ENCODE results near the gene MORN4.

MORN4 gene

DNA sequence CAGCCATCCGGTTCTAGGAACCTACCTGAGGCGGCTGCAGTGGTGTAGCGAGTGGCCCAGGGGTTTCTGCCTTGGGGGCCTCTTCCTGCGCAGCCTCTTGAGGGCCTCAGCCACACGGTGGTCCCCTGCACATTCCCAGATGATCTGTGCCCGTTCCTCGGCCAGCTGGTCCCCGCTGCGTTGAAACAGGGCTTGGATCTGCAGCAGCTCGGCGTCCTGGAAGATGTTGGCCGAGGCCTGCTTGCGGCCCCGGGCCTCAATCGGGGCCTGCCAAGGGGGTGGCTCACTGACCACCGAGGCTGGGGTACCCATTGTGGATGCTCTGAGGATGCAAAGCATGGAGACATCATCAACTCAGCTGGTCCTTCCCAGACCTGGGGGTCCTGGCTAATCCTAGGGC, 46.3 kb upstream of the MORN4 start:
- peaks cover 0 to 48% of the 10 kb centered on the region in 2 experiments; a peak in 2 of 3 replicates for H3K36me3 ChIP-seq (ENCODE audit: control insufficient read depth in 2 of 2, insufficient read depth in 1 of 2, low read length in 2 of 2)
- no peak overlapping the region for H3K27ac ChIP-seq (ENCODE audit: extremely low read depth, low read depth, low read length)
- H3K4me3 ChIP-seq (ENCODE audit: low read depth, low read length) = no peak overlapping the region
- TF ChIP-seq YY2 (tag by site-specific recombination; IDR thresholded peaks at IDR 0.05) (no peak), GFI1B (tag by site-specific recombination; IDR thresholded peaks at IDR 0.05) (no peak), ZNF561 (tag by site-specific recombination; IDR thresholded peaks at IDR 0.05; ENCODE audit: borderline replicate concordance) (no peak), ZNF214 (tag by site-specific recombination; IDR thresholded peaks at IDR 0.05; ENCODE audit: borderline replicate concordance) (no peak), ZSCAN23 (tag by site-specific recombination; IDR thresholded peaks at IDR 0.05) (no peak), ZNF223 (tag by site-specific recombination; IDR thresholded peaks at IDR 0.05) (no peak), ZNF133 (tag by site-specific recombination; IDR thresholded peaks at IDR 0.05) (no peak), ZNF621 (tag by site-specific recombination; IDR thresholded peaks at IDR 0.05) (no peak), ZBTB49 (tag by site-specific recombination; IDR thresholded peaks at IDR 0.05; ENCODE audit: low read depth) (no peak)
- peaks cover 3% of the 10 kb centered on the region; the same call in 1 of the 2 replicates for H3K4me1 ChIP-seq (ENCODE audit: control insufficient read depth, insufficient read depth, low read length)
- ChIA-PET CTCF (interaction anchor here (0.9 to 7.4 kb wide), 3 partner anchors 24 to 54 kb away, joined by 3 to 119 read pairs (median 67); partner anchors contain the start of gene ZFYVE27), POLR2A (interaction anchor here (0.6 kb wide), 1 partner anchor 16 kb away, joined by 7 read pairs; no protein-coding TSS in a partner anchor)
- H3K9me3 ChIP-seq (ENCODE audit: control insufficient read depth, insufficient read depth, low read depth, low read length) = no peaks in the 10 kb centered on the region

DNA sequence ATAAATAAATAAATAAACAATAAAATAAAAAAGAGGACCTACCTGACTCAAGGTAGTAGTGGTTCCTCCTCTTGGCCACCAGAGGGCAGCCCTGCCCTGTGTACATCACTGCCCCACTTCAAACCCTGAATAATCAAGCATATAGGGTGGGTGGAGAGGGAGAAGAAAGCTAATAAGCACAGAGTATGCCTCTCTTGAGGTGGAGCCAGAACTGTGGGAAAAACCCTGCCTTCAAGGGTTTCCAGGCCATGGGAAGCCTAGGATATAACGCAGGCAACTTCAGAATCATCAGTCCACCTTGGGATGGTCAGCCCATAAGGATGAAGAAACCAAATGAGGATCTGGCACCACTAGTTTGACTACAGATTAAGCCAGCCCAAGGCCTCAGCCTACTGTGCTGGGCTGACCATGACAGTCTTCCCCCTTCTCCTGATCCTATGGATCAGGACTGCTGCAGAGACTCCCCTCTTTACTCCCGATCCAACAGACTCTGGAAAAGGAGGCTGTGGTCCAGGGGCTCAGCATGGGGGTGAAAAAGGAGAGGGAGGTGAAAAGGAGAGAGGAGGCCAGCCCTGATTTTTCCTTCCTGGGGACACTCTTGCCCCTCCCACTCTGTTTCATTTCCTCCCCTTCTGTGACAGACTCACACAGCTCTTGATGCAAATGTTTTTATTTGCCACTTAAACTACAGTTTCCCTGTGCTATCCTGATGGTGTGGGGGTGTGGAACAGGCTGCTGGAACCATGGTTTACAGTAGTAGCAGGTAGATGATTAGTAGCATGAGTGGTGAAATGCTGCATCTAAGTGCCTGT, 43.7 kb upstream of the MORN4 start:
- Histone ChIP-seq H3K36me3 (ENCODE audit: control insufficient read depth in 2 of 2, insufficient read depth in 1 of 2, low read length in 2 of 2) (peaks cover 10 to 62% of the 10 kb centered on the region in 2 experiments; a peak in 2 of 3 replicates), H3K9me3 (ENCODE audit: control insufficient read depth, insufficient read depth, low read depth, low read length) (no peaks in the 10 kb centered on the region), H3K27ac (ENCODE audit: extremely low read depth, low read depth, low read length) (no peak overlapping the region), H3K4me3 (ENCODE audit: low read depth, low read length) (no peak overlapping the region), H3K4me1 (ENCODE audit: control insufficient read depth, insufficient read depth, low read length) (no peaks in the 10 kb centered on the region)
- ChIA-PET CTCF (interaction anchor here (0.6 to 7.4 kb wide), 25 partner anchors 10 to 183 kb away, joined by 3 to 119 read pairs (median 5); partner anchors contain the start of genes AVPI1, HOGA1 and ZFYVE27), POLR2A (interaction anchor here (0.6 to 1.6 kb wide), 3 partner anchors 10 to 60 kb away, joined by 3 to 10 read pairs (median 3); partner anchors contain the start of genes AVPI1 and ZFYVE27)
- TF ChIP-seq ZBTB11 (tag by site-specific recombination; conservative IDR thresholded peaks at IDR 0.05; ENCODE audit: low read depth) = no peak
- no peak for TF ChIP-seq ZNF621 (tag by site-specific recombination; IDR thresholded peaks at IDR 0.05)
- TF ChIP-seq KLF17 (tag by site-specific recombination; IDR thresholded peaks at IDR 0.05) = 0 out of 2 replicates have a peak, but pooled peaks have one; percentile 27
- no peak for TF ChIP-seq ZNF148 (tag by site-specific recombination; IDR thresholded peaks at IDR 0.05; ENCODE audit: borderline replicate concordance)
- no peak for TF ChIP-seq HOXC10 (CRISPR knock-in tag; IDR thresholded peaks at IDR 0.05)
- no peak for TF ChIP-seq ZNF112 (tag by site-specific recombination; IDR thresholded peaks at IDR 0.05)
- TF ChIP-seq ELK4 (IDR thresholded peaks at IDR 0.05; ENCODE audit: borderline replicate concordance, low read depth, low read length) = no peak
- no peak for TF ChIP-seq ZBTB48 (tag by site-specific recombination; IDR thresholded peaks at IDR 0.05)
- no peak for TF ChIP-seq ZSCAN4 (tag by site-specific recombination; IDR thresholded peaks at IDR 0.05)
- no peak for TF ChIP-seq ZBTB7A (tag by site-specific recombination; IDR thresholded peaks at IDR 0.05; ENCODE audit: low read depth)
- TF ChIP-seq KLF8 (tag by site-specific recombination; IDR thresholded peaks at IDR 0.05) = peak; percentile 15; the same call in 1 of the 2 replicates
- TF ChIP-seq REPIN1 (tag by site-specific recombination; IDR thresholded peaks at IDR 0.05; ENCODE audit: low read depth) = no peak
- TF ChIP-seq ZNF670 (tag by site-specific recombination; IDR thresholded peaks at IDR 0.05; ENCODE audit: low read depth) = no peak
